H9 (cell line): ENCODE results near the gene SLC9A5. TPM values are rescaled to one million over a fixed set of nuclear protein-coding genes. Genes with fewer than 3 reads are reported as not detected.

Experiments used
- DNase-seq: peaks from one replicate; pipeline ENCODE4 v3.0.0-alpha.2; 2017
- H2AFZ ChIP-seq: one replicate; pipeline ENCODE4 v1.6.1; 2013; ENCODE audit warnings: mild to moderate bottlenecking, low read length, control low read depth, moderate library complexity
- H2AK5ac ChIP-seq: 2 replicates; pipeline ENCODE4 v1.6.1; 2013; ENCODE audit warnings: low read length, control low read depth, mixed read lengths; ENCODE audit not compliant: insufficient read length
- H2BK120ac ChIP-seq: one replicate; pipeline ENCODE4 v1.6.1; 2013; ENCODE audit warnings: low read depth, mild to moderate bottlenecking, low read length, control low read depth, inconsistent platforms; ENCODE audit not compliant: poor library complexity, severe bottlenecking
- H2BK12ac ChIP-seq: 2 replicates; pipeline ENCODE4 v1.6.1; 2013; ENCODE audit warnings: low read length, control low read depth, mixed read lengths, low read depth; ENCODE audit not compliant: insufficient read length
- H2BK15ac ChIP-seq: 2 replicates; pipeline ENCODE4 v1.6.1; 2013; ENCODE audit warnings: low read depth, low read length, control low read depth
- H2BK20ac ChIP-seq: one replicate; pipeline ENCODE4 v1.6.1; 2013; ENCODE audit warnings: low read depth, mild to moderate bottlenecking, low read length, control low read depth, inconsistent platforms; ENCODE audit not compliant: poor library complexity, severe bottlenecking
- H2BK5ac ChIP-seq: 2 replicates; pipeline ENCODE4 v1.6.1; 2013; ENCODE audit warnings: low read length, control low read depth, mixed read lengths; ENCODE audit not compliant: insufficient read length
- H3K14ac ChIP-seq: 2 replicates; pipeline ENCODE4 v1.6.1; 2013; ENCODE audit warnings: low read length, control low read depth; ENCODE audit not compliant: insufficient read depth
- H3K18ac ChIP-seq: 2 replicates; pipeline ENCODE4 v1.6.1; 2013; ENCODE audit warnings: low read depth, mild to moderate bottlenecking, mixed read lengths, low read length, control low read depth; ENCODE audit not compliant: insufficient read length
- H3K23ac ChIP-seq: 2 replicates; pipeline ENCODE4 v1.6.1; 2013; ENCODE audit warnings: low read length, control low read depth, mixed read lengths, low read depth; ENCODE audit not compliant: insufficient read length
- H3K23me2 ChIP-seq: 2 replicates; pipeline ENCODE4 v1.6.1; 2013; ENCODE audit warnings: low read depth, mild to moderate bottlenecking, mixed read lengths, low read length, control low read depth; ENCODE audit not compliant: insufficient read length, poor library complexity, severe bottlenecking
- H3K27ac ChIP-seq: 2 replicates; pipeline ENCODE4 v1.5.1; 2013; ENCODE audit warnings: low read length, control low read depth, mixed read lengths, low read depth; ENCODE audit not compliant: insufficient read length
- H3K27me3 ChIP-seq: 2 replicates; pipeline ENCODE4 v1.6.1; 2013; ENCODE audit warnings: low read length, control low read depth, inconsistent platforms; ENCODE audit not compliant: insufficient read depth
- H3K4ac ChIP-seq: 2 replicates; pipeline ENCODE4 v1.6.1; 2013; ENCODE audit warnings: low read depth, mild to moderate bottlenecking, control low read depth, inconsistent platforms, low read length, moderate library complexity
- H3K4me1 ChIP-seq: 2 replicates; pipeline ENCODE4 v1.6.1; 2013; ENCODE audit warnings: low read length, control low read depth, inconsistent platforms; ENCODE audit not compliant: insufficient read depth
- H3K4me2 ChIP-seq: 2 replicates; pipeline ENCODE4 v1.6.1; 2013; ENCODE audit warnings: low read length, control low read depth, mixed read lengths; ENCODE audit not compliant: insufficient read length, insufficient read depth
- H3K56ac ChIP-seq: 2 replicates; pipeline ENCODE4 v1.6.1; 2013; ENCODE audit warnings: low read depth, mild to moderate bottlenecking, mixed read lengths, low read length, control low read depth; ENCODE audit not compliant: insufficient read length
- H3K79me1 ChIP-seq: 2 replicates; pipeline ENCODE4 v1.6.1; 2013; ENCODE audit warnings: low read depth, mild to moderate bottlenecking, moderate library complexity, low read length, control low read depth, inconsistent platforms; ENCODE audit not compliant: insufficient read depth, poor library complexity, severe bottlenecking
- H3K79me2 ChIP-seq: 2 replicates; pipeline ENCODE4 v1.6.1; 2013; ENCODE audit warnings: low read length, control low read depth, inconsistent platforms; ENCODE audit not compliant: insufficient read depth
- H3K9ac ChIP-seq: 2 replicates; pipeline ENCODE4 v1.6.1; 2013; ENCODE audit warnings: low read length, control low read depth, mixed read lengths; ENCODE audit not compliant: insufficient read length; ENCODE audit errors: extremely low read depth
- H3K9me3 ChIP-seq: one replicate; pipeline ENCODE4 v1.6.1; 2013; ENCODE audit warnings: low read depth, low read length, inconsistent platforms; ENCODE audit not compliant: control insufficient read depth
- H3T11ph ChIP-seq: one replicate; pipeline ENCODE4 v1.6.1; 2013; ENCODE audit warnings: mild to moderate bottlenecking, low read length, control low read depth, inconsistent platforms
- H4K20me1 ChIP-seq: one replicate; pipeline ENCODE4 v1.6.1; 2013; ENCODE audit not compliant: control insufficient read depth, insufficient read length, insufficient read depth
- H4K5ac ChIP-seq: 2 replicates; pipeline ENCODE4 v1.6.1; 2013; ENCODE audit warnings: low read depth, mild to moderate bottlenecking, mixed read lengths, low read length, control low read depth; ENCODE audit not compliant: insufficient read length
- H4K8ac ChIP-seq: replicated peaks from 2 replicates; pipeline ENCODE4 v1.6.1; 2013; ENCODE audit warnings: low read length, control low read depth, mixed read lengths, low read depth; ENCODE audit not compliant: insufficient read length
- H4K91ac ChIP-seq: 2 replicates; pipeline ENCODE4 v1.6.1; 2013; ENCODE audit warnings: low read depth, mild to moderate bottlenecking, moderate library complexity, mixed read lengths, low read length, control low read depth; ENCODE audit not compliant: insufficient read length
- H3K27ac Mint-ChIP-seq, 3 experiments: 2 replicates in 2 of 3; 3 replicates in 1 of 3; pipeline ENCODE4 v1.8.0; 2020 to 2021; ENCODE audit warnings: mixed read lengths in 3 of 3, mild to moderate bottlenecking in 1 of 3, moderate library complexity in 1 of 3
- H3K27me3 Mint-ChIP-seq: 2 replicates; pipeline ENCODE4 v1.8.0; 2021; ENCODE audit warnings: low read depth, mild to moderate bottlenecking, moderate library complexity, mixed read lengths
- H3K36me3 Mint-ChIP-seq, 3 experiments: 2 replicates in 2 of 3; 3 replicates in 1 of 3; pipeline ENCODE4 v1.8.0; 2020 to 2021; ENCODE audit warnings: low read depth in 3 of 3, mixed read lengths in 3 of 3; ENCODE audit not compliant: insufficient read depth in 1 of 3
- H3K4me1 Mint-ChIP-seq, 2 experiments: 2 replicates each; pipeline ENCODE4 v1.8.0; 2020; ENCODE audit warnings: mixed read lengths in 2 of 2
- H3K4me3 Mint-ChIP-seq, 2 experiments: 2 replicates in 1 of 2; 3 replicates in 1 of 2; pipeline ENCODE4 v1.8.0; 2020 to 2021; ENCODE audit warnings: mild to moderate bottlenecking in 2 of 2, mixed read lengths in 2 of 2, moderate library complexity in 1 of 2
- H3K9me3 Mint-ChIP-seq, 2 experiments: 2 replicates in 1 of 2; 3 replicates in 1 of 2; pipeline ENCODE4 v1.8.0; 2020; ENCODE audit warnings: mild to moderate bottlenecking in 2 of 2, mixed read lengths in 2 of 2, moderate library complexity in 1 of 2
- CTCF ChIP-seq: fragments of 200-600 bp; sonication (generic); conservative IDR thresholded peaks from 3 replicates; pipeline ENCODE4 v1.8.0; 2021; ENCODE audit warnings: antibody characterized with exemption, mild to moderate bottlenecking
- WGBS: extraction: QIAGEN DNeasy Blood & Tissue Kit; methylation state at CpG from one replicate; pipeline ENCODE4 v1.1.7; 2013; ENCODE audit warnings: missing lambda C conversion rate, low lambda C conversion rate, mixed read lengths; ENCODE audit not compliant: insufficient read length; ENCODE audit errors: extremely low coverage; 5-methylcytosine and 5-hydroxymethylcytosine counted together
- total RNA-seq: library from RNA; stranded (reverse); gene quantifications from 2 replicates; pipeline ENCODE4 v1.2.1, GENCODE V29; 2021

Gene SLC9A5
- total RNA-seq, 1 experiment from 2014 or later, result 9.1 TPM

GRCh38 chr16:67264277-67264676 is 15.5 kb downstream of the SLC9A5 start:
- no CpG with 5 or more reads among the region's 9 CpGs for WGBS
- no peaks in the 10 kb centered on the region for H3K4me1 Mint-ChIP-seq

More at GRCh38 chr16:67264277-67264676, 15.5 kb downstream of the SLC9A5 start:
- TF ChIP-seq CTCF, result peak; percentile 52
- Histone ChIP-seq H2BK12ac (no peak overlapping the region), H3K9me3 (no peaks in the 10 kb centered on the region), H3K27me3 (no peaks in the 10 kb centered on the region; the same call in 1 of the 2 replicates), H3K4ac (no peak overlapping the region), H3K23me2 (no peaks in the 10 kb centered on the region), H2AFZ (no peak overlapping the region), H3K9ac (no peak overlapping the region), H4K5ac (no peak overlapping the region), H3K79me1 (no peaks in the 10 kb centered on the region), H3K18ac (no peak overlapping the region), H3K79me2 (no peaks in the 10 kb centered on the region), H3K4me1 (no peaks in the 10 kb centered on the region), H2BK5ac (no peak overlapping the region), H3T11ph (no peak overlapping the region), H3K56ac (no peak overlapping the region), H4K8ac (no peak overlapping the region), H2BK120ac (no peak overlapping the region), H2BK15ac (no peak overlapping the region), H4K20me1 (no peaks in the 10 kb centered on the region), H3K27ac (no peak overlapping the region), H3K14ac (no peak overlapping the region), H2AK5ac (no peak overlapping the region), H4K91ac (no peak overlapping the region), H3K4me2 (no peak overlapping the region), H2BK20ac (no peak overlapping the region), H3K23ac (no peak overlapping the region)
- Mint-ChIP-seq H3K4me3 (no peak overlapping the region), H3K9me3 (no peaks in the 10 kb centered on the region), H3K36me3 (no peaks in the 10 kb centered on the region; a peak in 2 of 7 replicates), H3K27me3 (peaks cover 24% of the 10 kb centered on the region), H3K27ac (no peak overlapping the region)
- peak; percentile 42 for DNase-seq
